ENCODE data around the gene PARVA. TPM values are rescaled to one million over a fixed set of nuclear protein-coding genes. Genes with fewer than 3 reads are reported as not detected.

PARVA gene
- total RNA-seq, 1 experiment from 2014 or later, result 18.1 TPM

DNA sequence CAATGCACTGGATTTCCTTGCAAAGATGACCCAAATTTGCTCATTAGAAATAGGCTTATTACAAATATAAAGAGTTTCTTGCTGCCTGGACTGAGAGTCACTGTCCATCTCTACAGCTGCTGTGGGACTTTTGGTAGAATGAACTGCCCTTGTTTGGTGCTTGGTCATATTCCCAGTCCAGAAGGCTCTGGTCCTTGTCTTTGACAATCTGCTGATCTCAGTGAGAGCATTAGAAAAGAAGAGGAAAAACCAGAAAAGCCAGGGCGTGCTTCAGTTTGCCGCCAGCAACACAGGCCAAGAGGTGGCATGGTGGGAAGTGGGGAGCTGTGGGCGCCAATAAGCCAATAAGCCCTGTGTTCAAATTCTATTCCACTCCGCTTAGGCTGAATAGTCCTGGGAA lies 48.2 kb upstream of the PARVA start:
- Histone ChIP-seq H3K23me2 (ENCODE audit: insufficient read length, low read depth, low read length, poor library complexity, severe bottlenecking) (no peaks in the 10 kb centered on the region), H3K79me2 (ENCODE audit: insufficient read depth, low read length) (no peaks in the 10 kb centered on the region), H4K91ac (ENCODE audit: insufficient read length, low read depth, low read length) (no peak overlapping the region), H4K8ac (replicated peaks; ENCODE audit: insufficient read length, low read depth, low read length) (no peak overlapping the region), H3K79me1 (ENCODE audit: insufficient read depth, low read depth, low read length, poor library complexity, severe bottlenecking) (no peaks in the 10 kb centered on the region), H3K27me3 (ENCODE audit: insufficient read depth, low read length) (no peaks in the 10 kb centered on the region), H2BK20ac (ENCODE audit: low read depth, low read length, poor library complexity, severe bottlenecking) (no peak overlapping the region), H3K56ac (ENCODE audit: insufficient read length, low read depth, low read length) (no peak overlapping the region), H2BK5ac (ENCODE audit: insufficient read length, low read length) (no peak overlapping the region), H3K4ac (ENCODE audit: low read depth, low read length) (no peak overlapping the region), H4K5ac (ENCODE audit: insufficient read length, low read depth, low read length) (no peak overlapping the region), H3K18ac (ENCODE audit: insufficient read length, low read depth, low read length) (no peak overlapping the region), H3K23ac (ENCODE audit: insufficient read length, low read depth, low read length) (no peak overlapping the region), H2AK5ac (ENCODE audit: insufficient read length, low read length) (no peak overlapping the region), H3K9ac (ENCODE audit: extremely low read depth, insufficient read length, low read length) (no peak overlapping the region), H3K9me3 (ENCODE audit: control insufficient read depth, low read depth, low read length) (no peaks in the 10 kb centered on the region), H2BK15ac (ENCODE audit: low read depth, low read length) (no peak overlapping the region), H3K4me2 (ENCODE audit: insufficient read depth, insufficient read length, low read length) (no peak overlapping the region), H2BK120ac (ENCODE audit: low read depth, low read length, poor library complexity, severe bottlenecking) (no peak overlapping the region), H3K27ac (ENCODE audit: insufficient read length, low read depth, low read length) (no peak overlapping the region), H3K4me1 (ENCODE audit: insufficient read depth, low read length) (no peaks in the 10 kb centered on the region; the same call in 1 of the 2 replicates), H4K20me1 (ENCODE audit: control insufficient read depth, insufficient read depth, insufficient read length) (no peaks in the 10 kb centered on the region), H2AFZ (ENCODE audit: low read length) (no peak overlapping the region), H3T11ph (ENCODE audit: low read length) (no peak overlapping the region), H2BK12ac (ENCODE audit: insufficient read length, low read depth, low read length) (no peak overlapping the region), H3K14ac (ENCODE audit: insufficient read depth, low read length) (no peak overlapping the region)
- Mint-ChIP-seq H3K36me3 (ENCODE audit: insufficient read depth in 1 of 3, low read depth in 3 of 3) (no peaks in the 10 kb centered on the region), H3K27ac (no peak overlapping the region; a peak in 1 of 7 replicates), H3K4me3 (no peak overlapping the region), H3K27me3 (ENCODE audit: low read depth) (peaks cover 5% of the 10 kb centered on the region; the same call in 1 of the 2 replicates), H3K9me3 (no peaks in the 10 kb centered on the region; a peak in 1 of 5 replicates), H3K4me1 (peaks cover 11 to 17% of the 10 kb centered on the region in 2 experiments)
- TF ChIP-seq, protein P1, sequence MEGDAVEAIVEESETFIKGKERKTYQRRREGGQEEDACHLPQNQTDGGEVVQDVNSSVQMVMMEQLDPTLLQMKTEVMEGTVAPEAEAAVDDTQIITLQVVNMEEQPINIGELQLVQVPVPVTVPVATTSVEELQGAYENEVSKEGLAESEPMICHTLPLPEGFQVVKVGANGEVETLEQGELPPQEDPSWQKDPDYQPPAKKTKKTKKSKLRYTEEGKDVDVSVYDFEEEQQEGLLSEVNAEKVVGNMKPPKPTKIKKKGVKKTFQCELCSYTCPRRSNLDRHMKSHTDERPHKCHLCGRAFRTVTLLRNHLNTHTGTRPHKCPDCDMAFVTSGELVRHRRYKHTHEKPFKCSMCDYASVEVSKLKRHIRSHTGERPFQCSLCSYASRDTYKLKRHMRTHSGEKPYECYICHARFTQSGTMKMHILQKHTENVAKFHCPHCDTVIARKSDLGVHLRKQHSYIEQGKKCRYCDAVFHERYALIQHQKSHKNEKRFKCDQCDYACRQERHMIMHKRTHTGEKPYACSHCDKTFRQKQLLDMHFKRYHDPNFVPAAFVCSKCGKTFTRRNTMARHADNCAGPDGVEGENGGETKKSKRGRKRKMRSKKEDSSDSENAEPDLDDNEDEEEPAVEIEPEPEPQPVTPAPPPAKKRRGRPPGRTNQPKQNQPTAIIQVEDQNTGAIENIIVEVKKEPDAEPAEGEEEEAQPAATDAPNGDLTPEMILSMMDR (conservative IDR thresholded peaks at IDR 0.05), result no peak
- no peak for DNase-seq
- WGBS (ENCODE audit: extremely low coverage, insufficient read length, low lambda C conversion rate), result no CpG with 5 or more reads among the region's 4 CpGs
